OCI-LY3 (cell line): ENCODE results near the gene FGF19.

Source experiments
- H2AFZ ChIP-seq: fragments of 200-600, 300-600 bp; shearing (Covaris generic); 2 replicates; pipeline ENCODE4 v1.6.0; 2014; ENCODE audit warnings: antibody characterized with exemption, low read depth, low read length
- H3K27ac ChIP-seq: fragments of 200-600, 300-600 bp; sonication (generic); 2 replicates; pipeline ENCODE4 v1.5.1; 2014; ENCODE audit warnings: mild to moderate bottlenecking, low read length, moderate library complexity, mixed read lengths
- H3K27me3 ChIP-seq: fragments of 200-600, 300-600 bp; sonication (generic); 2 replicates; pipeline ENCODE4 v1.6.1; 2014; ENCODE audit warnings: low read depth, low read length, mixed read lengths
- H3K36me3 ChIP-seq: fragments of 200-600, 300-600 bp; sonication (generic); replicated peaks from 2 replicates; pipeline ENCODE3; 2014; ENCODE audit warnings: low read depth, low read length, mixed read lengths
- H3K4me1 ChIP-seq: fragments of 300-600, 200-600 bp; sonication (generic); 2 replicates; pipeline ENCODE4 v1.6.1; 2014; ENCODE audit warnings: low read length, mixed read lengths
- H3K4me2 ChIP-seq: fragments of 200-600, 300-600 bp; sonication (generic); 2 replicates; pipeline ENCODE4 v1.6.1; 2014; ENCODE audit warnings: low read length, mixed read lengths
- H3K4me3 ChIP-seq: fragments of 300-600, 200-600 bp; sonication (generic); 2 replicates; pipeline ENCODE4 v1.5.1; 2014; ENCODE audit warnings: antibody characterized with exemption, mild to moderate bottlenecking, low read length, moderate library complexity
- H3K79me2 ChIP-seq: fragments of 300-600, 200-600 bp; shearing (Covaris generic); 2 replicates; pipeline ENCODE4 v1.6.1; 2014; ENCODE audit warnings: mild to moderate bottlenecking, low read length, mixed read lengths
- H3K9ac ChIP-seq: fragments of 300-600, 200-600 bp; shearing (Covaris generic); 2 replicates; pipeline ENCODE4 v1.6.0; 2014; ENCODE audit warnings: mild to moderate bottlenecking, low read length, moderate library complexity
- H3K9me3 ChIP-seq: fragments of 200-600, 300-600 bp; shearing (Covaris generic); 2 replicates; pipeline ENCODE4 v1.6.1; 2014; ENCODE audit warnings: low read length, mixed read lengths; ENCODE audit not compliant: insufficient read depth
- H4K20me1 ChIP-seq: fragments of 200-600, 300-600 bp; sonication (generic); 2 replicates; pipeline ENCODE4 v1.6.1; 2016; ENCODE audit warnings: low read length, mixed read lengths; ENCODE audit not compliant: insufficient read depth
- EZH2phosphoT487 ChIP-seq: fragments of 200-600 bp; shearing (Covaris generic); IDR thresholded peaks from 2 replicates; pipeline ENCODE4 v1.6.1; 2018; ENCODE audit warnings: antibody characterized with exemption, mixed run types, low read depth
- TF ChIP-seq, protein P1 (sequence below): fragments of 200-600, 300-600 bp; sonication (generic); IDR thresholded peaks from 2 replicates; pipeline ENCODE4 v1.5.1; 2014; ENCODE audit warnings: antibody characterized with exemption, low read length, low read depth

Gene FGF19

DNA sequence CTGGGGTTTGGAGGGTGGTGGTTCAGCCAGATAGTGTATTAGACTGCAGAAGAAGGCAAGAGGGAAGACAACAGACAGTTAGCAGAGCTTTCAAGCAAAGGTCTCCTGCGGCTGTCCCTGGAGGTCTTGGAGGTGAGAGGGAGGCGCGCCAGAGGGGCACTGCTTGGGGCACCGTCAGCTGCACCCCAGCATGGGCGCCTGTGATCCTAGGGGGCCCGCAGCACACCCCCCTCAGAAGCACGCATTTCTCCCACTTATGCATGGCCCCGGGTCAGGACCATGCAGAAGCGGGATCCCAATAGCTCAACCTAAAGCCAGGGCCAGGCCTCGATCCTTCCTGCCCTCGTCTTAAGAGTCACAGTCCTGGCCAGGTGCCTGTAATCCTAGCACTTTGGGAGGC is 44.8 kb upstream of the FGF19 start:
- Histone ChIP-seq H3K27ac (no peak overlapping the region), H3K9me3 (no peaks in the 10 kb centered on the region)

DNA sequence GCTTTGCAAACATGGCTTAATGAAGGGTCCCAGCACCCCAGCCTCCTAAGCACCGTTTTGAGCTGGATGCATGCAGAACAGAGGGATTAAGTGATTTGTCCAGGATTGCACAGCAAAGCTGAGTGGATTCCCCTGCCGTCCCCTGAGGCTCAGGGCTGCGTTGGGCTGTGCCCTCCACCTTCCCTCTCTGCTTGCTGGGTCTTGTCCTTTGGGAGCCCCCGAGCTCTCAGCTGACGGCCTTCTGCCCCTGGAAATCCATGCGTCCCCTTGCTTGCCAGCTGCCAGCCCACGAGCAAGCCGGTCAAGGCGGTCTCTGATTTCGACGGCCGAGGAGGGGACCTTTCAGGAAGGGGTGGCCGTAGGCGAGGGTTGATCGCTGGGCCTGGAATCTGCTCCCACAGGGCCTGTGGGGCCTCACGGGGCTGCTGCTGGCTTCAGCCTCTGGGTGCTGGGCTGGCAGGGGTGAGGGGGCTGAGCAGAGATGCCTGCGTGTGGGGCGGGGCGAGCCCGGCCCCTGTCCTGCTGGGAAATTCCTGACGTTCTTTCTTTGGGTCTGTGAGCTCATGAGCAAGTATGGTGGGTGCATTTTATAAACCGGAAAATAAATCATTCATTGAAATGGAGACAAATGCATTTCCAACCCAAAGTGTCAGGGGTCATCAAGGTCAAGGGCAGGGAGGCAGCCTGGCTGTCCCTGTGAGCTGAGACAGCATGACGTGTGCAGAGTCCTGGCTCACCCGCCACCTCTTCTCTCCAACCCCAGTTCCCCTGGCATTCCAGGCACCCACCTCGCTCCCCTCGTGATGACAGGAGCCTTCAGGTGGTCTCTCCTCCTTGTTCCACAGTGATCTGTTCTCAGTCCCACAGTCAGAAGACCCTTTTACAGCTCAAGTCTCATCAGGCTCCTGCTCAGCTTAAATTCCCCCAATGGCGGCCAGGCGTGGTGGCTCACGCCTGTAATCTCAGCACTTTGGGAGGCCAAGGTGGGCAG is 43.2 kb upstream of the FGF19 start:
- H3K27ac ChIP-seq: no peak overlapping the region
- no peaks in the 10 kb centered on the region for H3K9me3 ChIP-seq
- peaks cover 21% of the 10 kb centered on the region for H3K27me3 ChIP-seq
- no peak overlapping the region for H2AFZ ChIP-seq
- H3K4me3 ChIP-seq: no peak overlapping the region
- no peaks in the 10 kb centered on the region for H3K36me3 ChIP-seq
- no peak overlapping the region for H3K9ac ChIP-seq
- H3K79me2 ChIP-seq: no peaks in the 10 kb centered on the region
- TF ChIP-seq EZH2phosphoT487: no peak
- TF ChIP-seq, protein P1, sequence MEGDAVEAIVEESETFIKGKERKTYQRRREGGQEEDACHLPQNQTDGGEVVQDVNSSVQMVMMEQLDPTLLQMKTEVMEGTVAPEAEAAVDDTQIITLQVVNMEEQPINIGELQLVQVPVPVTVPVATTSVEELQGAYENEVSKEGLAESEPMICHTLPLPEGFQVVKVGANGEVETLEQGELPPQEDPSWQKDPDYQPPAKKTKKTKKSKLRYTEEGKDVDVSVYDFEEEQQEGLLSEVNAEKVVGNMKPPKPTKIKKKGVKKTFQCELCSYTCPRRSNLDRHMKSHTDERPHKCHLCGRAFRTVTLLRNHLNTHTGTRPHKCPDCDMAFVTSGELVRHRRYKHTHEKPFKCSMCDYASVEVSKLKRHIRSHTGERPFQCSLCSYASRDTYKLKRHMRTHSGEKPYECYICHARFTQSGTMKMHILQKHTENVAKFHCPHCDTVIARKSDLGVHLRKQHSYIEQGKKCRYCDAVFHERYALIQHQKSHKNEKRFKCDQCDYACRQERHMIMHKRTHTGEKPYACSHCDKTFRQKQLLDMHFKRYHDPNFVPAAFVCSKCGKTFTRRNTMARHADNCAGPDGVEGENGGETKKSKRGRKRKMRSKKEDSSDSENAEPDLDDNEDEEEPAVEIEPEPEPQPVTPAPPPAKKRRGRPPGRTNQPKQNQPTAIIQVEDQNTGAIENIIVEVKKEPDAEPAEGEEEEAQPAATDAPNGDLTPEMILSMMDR: no peak
- no peaks in the 10 kb centered on the region for H3K4me1 ChIP-seq
- H3K4me2 ChIP-seq: no peak overlapping the region
- H4K20me1 ChIP-seq: no peaks in the 10 kb centered on the region

More for the DNA sequence above, 44.8 kb upstream of the FGF19 start:
- Histone ChIP-seq H3K79me2 (no peaks in the 10 kb centered on the region), H3K4me2 (no peak overlapping the region), H4K20me1 (no peaks in the 10 kb centered on the region), H3K4me3 (no peak overlapping the region), H2AFZ (no peak overlapping the region), H3K27me3 (peaks cover 14% of the 10 kb centered on the region), H3K36me3 (no peaks in the 10 kb centered on the region), H3K9ac (no peak overlapping the region), H3K4me1 (no peaks in the 10 kb centered on the region)
- TF ChIP-seq, protein P1: no peak
- no peak for TF ChIP-seq EZH2phosphoT487

DNA sequence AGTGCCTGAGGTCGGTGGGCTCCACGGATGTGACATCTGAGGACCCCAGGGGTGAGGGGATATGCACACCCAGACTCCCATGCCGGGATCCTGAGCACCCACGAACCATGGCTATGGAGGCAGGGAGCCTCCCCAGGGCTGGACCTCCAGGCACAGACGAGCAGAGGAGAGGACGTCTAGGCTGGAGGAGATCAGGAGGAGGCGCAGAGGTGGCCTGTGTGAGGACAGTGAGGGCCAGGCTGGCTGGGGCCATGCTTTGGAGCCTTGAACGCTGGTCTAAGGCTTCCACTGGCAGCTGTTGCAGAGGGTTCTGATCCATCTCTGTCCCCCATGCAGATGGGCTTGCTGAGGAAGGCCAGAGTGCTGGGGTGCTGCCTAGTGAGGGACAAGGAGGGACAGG is 42.3 kb upstream of the FGF19 start:
- H3K27ac ChIP-seq: no peak overlapping the region
- H3K36me3 ChIP-seq: no peaks in the 10 kb centered on the region
- peaks cover 21% of the 10 kb centered on the region for H3K27me3 ChIP-seq
- H2AFZ ChIP-seq: no peak overlapping the region
- no peaks in the 10 kb centered on the region for H3K4me1 ChIP-seq
- no peak overlapping the region for H3K4me2 ChIP-seq
- no peaks in the 10 kb centered on the region for H4K20me1 ChIP-seq
- H3K79me2 ChIP-seq: no peaks in the 10 kb centered on the region
- no peaks in the 10 kb centered on the region for H3K9me3 ChIP-seq
- H3K9ac ChIP-seq: no peak overlapping the region
- H3K4me3 ChIP-seq: no peak overlapping the region
- no peak for TF ChIP-seq EZH2phosphoT487
- TF ChIP-seq, protein P1: no peak

DNA sequence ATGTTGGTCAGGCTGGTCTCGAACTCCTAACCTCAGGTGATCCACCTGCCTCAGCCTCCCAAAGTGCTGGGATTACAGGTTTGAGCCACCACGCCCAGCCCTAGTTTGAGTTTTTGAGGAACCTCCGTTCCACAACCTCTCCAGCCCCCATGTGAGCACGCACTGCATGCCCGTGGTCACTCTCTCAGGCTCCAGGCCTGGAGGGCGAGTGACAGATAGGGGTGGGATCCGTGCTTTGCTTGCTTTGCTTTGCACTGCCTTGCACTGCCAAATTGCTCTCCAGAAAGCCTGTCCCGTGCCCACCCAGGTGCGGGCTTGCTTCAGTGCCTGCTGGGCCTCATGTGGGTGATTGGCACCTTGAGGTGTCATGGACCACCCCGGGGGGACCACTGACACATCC is 41.4 kb upstream of the FGF19 start:
- H3K9me3 ChIP-seq: no peaks in the 10 kb centered on the region
- no peaks in the 10 kb centered on the region for H3K36me3 ChIP-seq
- no peaks in the 10 kb centered on the region for H3K79me2 ChIP-seq
- H3K4me2 ChIP-seq: no peak overlapping the region
- H3K27me3 ChIP-seq: peaks cover 21% of the 10 kb centered on the region
- H3K9ac ChIP-seq: no peak overlapping the region
- TF ChIP-seq, protein P1: no peak
- TF ChIP-seq EZH2phosphoT487: no peak
- no peak overlapping the region for H2AFZ ChIP-seq
- H4K20me1 ChIP-seq: no peaks in the 10 kb centered on the region
- H3K4me1 ChIP-seq: no peaks in the 10 kb centered on the region
- no peak overlapping the region for H3K27ac ChIP-seq
- no peak overlapping the region for H3K4me3 ChIP-seq
